Measurements from ENCODE around the gene KLHDC3. TPM values are rescaled to one million over a fixed set of nuclear protein-coding genes. Genes with fewer than 3 reads are reported as not detected.

Gene KLHDC3
- total and polyA plus RNA-seq, 2 experiments from 2014 or later = 88.2 to 184 TPM

GRCh38 chr6:42993445-42993844 is 20.6 kb upstream of the KLHDC3 start:
- no peaks in the 10 kb centered on the region for H3K9me2 ChIP-seq (ENCODE audit: insufficient read depth)
- Mint-ChIP-seq H3K27me3 (ENCODE audit: insufficient read depth, low read depth, poor library complexity) (peaks cover 6% of the 10 kb centered on the region), H3K9me3 (no peaks in the 10 kb centered on the region), H3K36me3 (ENCODE audit: low read depth) (peaks cover 16% of the 10 kb centered on the region; the same call in 1 of the 3 replicates), H3K4me3 (no peak overlapping the region), H3K27ac (no peak overlapping the region), H3K4me1 (0 out of 3 replicates have a peak, but pooled peaks cover under 1% of the 10 kb centered on the region)
- no peak for TF ChIP-seq REST (IDR thresholded peaks at IDR 0.05; ENCODE audit: unreplicated experiment)
- no peak for TF ChIP-seq ZNF462 (CRISPR knock-in tag; IDR thresholded peaks at IDR 0.05)
- no peak for TF ChIP-seq STAT1 (IDR thresholded peaks at IDR 0.05; ENCODE audit: unreplicated experiment)
- TF ChIP-seq NANOG (IDR thresholded peaks at IDR 0.05; ENCODE audit: borderline replicate concordance) = no peak
- TF ChIP-seq ZNF331 (CRISPR knock-in tag; IDR thresholded peaks at IDR 0.05; ENCODE audit: low read depth) = no peak
- no peak for TF ChIP-seq ZNF114 (CRISPR knock-in tag; IDR thresholded peaks at IDR 0.05)
- no peak for TF ChIP-seq ETS1 (IDR thresholded peaks at IDR 0.05)
- TF ChIP-seq JUNB (IDR thresholded peaks at IDR 0.05; ENCODE audit: unreplicated experiment) = no peak
- TF ChIP-seq EZH2 (IDR thresholded peaks at IDR 0.05; ENCODE audit: low read depth, unreplicated experiment) = no peak
- no peak for TF ChIP-seq EZH2phosphoT487 (IDR thresholded peaks at IDR 0.05; ENCODE audit: unreplicated experiment)
- TF ChIP-seq POLR2AphosphoS5 (IDR thresholded peaks at IDR 0.05; ENCODE audit: low read depth) = no peak
- no peak for TF ChIP-seq CREB1 (CRISPR knock-in tag; IDR thresholded peaks at IDR 0.05; ENCODE audit: low read depth)
- TF ChIP-seq CTCF (conservative IDR thresholded peaks at IDR 0.05; ENCODE audit: low read depth in 2 of 2) = no peak
- 0 out of 2 replicates have a peak, but pooled peaks cover 5% of the 10 kb centered on the region for H3K36me3 ChIP-seq (ENCODE audit: insufficient read depth)
- H3F3A ChIP-seq (replicated peaks; ENCODE audit: low read depth) = 0 out of 2 replicates have a peak, but pooled peaks cover 4% of the 10 kb centered on the region
- H3K79me2 ChIP-seq (replicated peaks; ENCODE audit: insufficient read depth) = no peaks in the 10 kb centered on the region
- H3K4me1 ChIP-seq (ENCODE audit: insufficient read depth) = no peaks in the 10 kb centered on the region
- H4K20me1 ChIP-seq (replicated peaks; ENCODE audit: insufficient read depth) = peaks cover 15% of the 10 kb centered on the region
- H3K4me2 ChIP-seq = no peak overlapping the region
- no peak overlapping the region for H3K27ac ChIP-seq (ENCODE audit: low read depth)
- ATAC-seq (no peak), DNase-seq (ENCODE audit: low spot score) (no peak)
- no peak overlapping the region for H3K4me3 ChIP-seq
- H2AFZ ChIP-seq = no peak overlapping the region
- H3K27me3 ChIP-seq (ENCODE audit: insufficient read depth) = no peaks in the 10 kb centered on the region
